Astrocyte of the spinal cord (primary cell): Measurements from ENCODE around the gene MTREX.

ENCODE experiments used
- DNase-seq: peaks from one replicate; pipeline ENCODE4 v3.0.0; 2011; ENCODE audit warnings: low read depth, low spot score
- H3K4me3 ChIP-seq: 2 replicates; pipeline ENCODE4 v1.5.1; 2011; ENCODE audit warnings: low read depth, mild to moderate bottlenecking, low read length, moderate library complexity
- CTCF ChIP-seq: IDR thresholded peaks from 2 replicates; pipeline ENCODE4 v1.5.1; 2012; ENCODE audit warnings: low read depth, mild to moderate bottlenecking, low read length, inconsistent platforms
- in situ Hi-C: cut with HindIII; loops from 2 replicates; pipeline ENCODE4 v1.10.0; 2017; ENCODE audit warnings: low sequenced_read_pairs

MTREX gene

DNA sequence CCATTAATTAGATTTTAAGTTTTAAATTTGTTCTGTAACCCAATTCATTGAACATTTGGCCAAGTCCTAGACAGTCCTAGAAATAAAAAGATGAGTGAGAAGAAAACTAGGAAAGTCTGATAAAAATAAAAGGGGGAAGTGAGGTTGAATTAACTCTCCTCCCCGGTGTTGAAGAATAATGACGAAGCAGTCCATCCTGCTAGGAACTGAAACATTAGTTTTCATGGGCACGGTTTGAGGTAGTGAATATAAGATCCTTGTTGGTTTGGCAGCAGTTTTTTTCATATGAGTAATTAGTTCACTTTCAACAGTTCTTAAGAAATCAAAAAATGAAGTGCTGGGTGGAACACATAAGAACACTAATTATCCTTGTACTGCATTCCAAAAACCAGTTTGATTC lies 103.1 kb downstream of the MTREX start:
- no peak for DNase-seq
- no peak overlapping the region for H3K4me3 ChIP-seq
- TF ChIP-seq CTCF, result no peak
- in situ Hi-C loops, result no loop called here

GRCh38 chr5:55411876-55412275 lies 104.1 kb downstream of the MTREX start:
- H3K4me3 ChIP-seq, result no peak overlapping the region
- TF ChIP-seq CTCF, result no peak
- DNase-seq, result no peak
- in situ Hi-C loops, result no loop called here

GRCh38 chr5:55413644-55414043 lies 105.9 kb downstream of the MTREX start:
- DNase-seq, result no peak
- no peak for TF ChIP-seq CTCF
- in situ Hi-C loops, result no loop called here

DNA sequence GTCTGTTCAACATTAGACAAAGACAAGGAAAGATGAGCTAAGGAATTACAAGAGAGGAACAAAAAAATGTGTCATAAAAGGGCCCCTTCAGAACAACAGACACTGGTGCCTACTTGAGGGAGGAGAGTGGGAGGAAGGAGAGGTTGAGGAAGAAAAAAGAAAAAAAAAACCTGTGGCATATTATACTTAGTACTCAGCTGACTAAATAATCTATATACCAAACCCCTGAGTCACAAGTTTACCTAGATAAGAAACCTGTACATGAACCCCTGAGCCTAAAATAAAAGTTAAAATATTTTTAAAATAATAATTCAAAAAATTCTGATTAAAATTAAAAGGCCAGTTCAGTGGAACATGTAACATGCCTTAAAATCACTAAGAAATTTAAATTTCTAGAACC lies 107.3 kb downstream of the MTREX start:
- in situ Hi-C loops, result no loop called here
- no peak for TF ChIP-seq CTCF
- no peak for DNase-seq

More at GRCh38 chr5:55413644-55414043, 105.9 kb downstream of the MTREX start:
- no peak overlapping the region for H3K4me3 ChIP-seq

DNA sequence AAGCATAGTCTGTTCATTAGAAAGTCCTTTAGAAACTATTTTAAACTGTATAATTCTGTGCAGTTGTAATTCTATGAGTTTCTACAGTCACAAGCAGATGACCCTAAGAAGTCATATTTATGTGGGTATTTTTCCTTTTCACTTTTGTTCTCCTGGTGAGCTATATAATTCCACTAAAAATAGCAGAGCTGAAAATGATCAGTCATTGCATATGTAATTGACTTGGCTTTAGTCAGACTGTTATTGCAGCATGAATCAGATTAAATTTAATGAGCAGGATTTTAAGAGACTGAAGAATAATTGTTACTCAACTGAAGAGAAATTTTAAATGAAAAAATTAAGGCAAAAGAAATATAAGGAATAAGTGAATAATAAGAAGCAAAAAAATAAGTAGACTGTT lies 108.5 kb downstream of the MTREX start:
- in situ Hi-C loops, result no loop called here

More for the DNA sequence above, 107.3 kb downstream of the MTREX start:
- H3K4me3 ChIP-seq, result no peak overlapping the region

DNA sequence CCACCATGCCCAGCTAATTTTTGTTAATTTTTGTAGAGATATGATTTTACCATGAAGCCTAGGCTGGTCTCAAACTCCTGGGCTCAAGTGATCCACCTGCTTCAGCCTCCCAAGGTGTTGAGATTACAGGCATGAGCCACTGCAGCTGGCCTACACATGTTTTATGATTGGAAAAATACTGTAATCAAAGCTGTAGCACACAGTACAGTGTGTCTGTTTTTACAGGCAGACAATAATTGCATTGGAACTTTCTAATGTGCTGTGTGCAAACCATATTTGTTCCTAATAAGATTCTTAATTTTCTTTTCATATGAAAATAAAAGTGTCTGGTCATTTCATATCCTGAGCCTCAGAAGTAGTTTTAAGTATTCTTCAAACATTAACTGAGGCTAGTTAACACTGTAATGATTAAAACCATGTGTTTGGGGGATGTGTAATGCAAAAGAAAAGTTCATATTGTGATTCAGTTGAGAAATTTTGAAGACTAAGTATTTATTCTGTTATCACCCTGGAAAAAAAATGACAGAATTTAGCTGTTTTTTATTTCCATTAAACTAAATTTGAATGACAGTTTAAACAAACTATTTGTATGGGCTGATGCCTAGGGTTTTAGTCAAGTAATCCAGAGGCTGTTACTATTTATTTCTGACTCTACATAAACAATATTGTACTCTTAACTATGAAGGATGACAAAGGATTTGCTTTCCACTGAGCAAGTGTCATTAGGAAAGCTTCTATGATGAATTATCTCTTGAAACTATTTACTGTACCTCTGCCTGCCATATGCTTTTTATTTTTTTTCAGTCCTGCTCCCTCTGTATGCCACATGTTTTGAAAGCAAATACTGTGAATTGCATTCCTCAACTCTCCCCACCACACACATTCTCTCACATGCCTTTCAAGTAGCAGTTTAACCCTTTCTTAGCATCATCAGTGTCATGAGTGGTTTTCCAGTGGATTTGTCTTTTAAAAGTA lies 111.5 kb downstream of the MTREX start:
- in situ Hi-C loops, result no loop called here
- peak; percentile 66 for DNase-seq
- no peak for TF ChIP-seq CTCF
- no peak overlapping the region for H3K4me3 ChIP-seq

More for the DNA sequence above, 108.5 kb downstream of the MTREX start:
- no peak for TF ChIP-seq CTCF
- no peak for DNase-seq
- no peak overlapping the region for H3K4me3 ChIP-seq
